HCT116 (cell line): ENCODE data around the gene GLRA3. TPM values are rescaled to one million over a fixed set of nuclear protein-coding genes. Genes with fewer than 3 reads are reported as not detected.

Source experiments
- ATAC-seq: fragments of 200-7000 bp; cut with Tn5 transposase; 2 replicates; pipeline ENCODE4 v1.9.1; 2020; ENCODE audit warnings: mild to moderate bottlenecking, moderate library complexity
- BruUV-seq: library from RNA; stranded (reverse); fragments of 400-500 nt; replicated peaks from 2 replicates; lab custom pipeline; 2021; lab: Mats Ljungman, UMichigan
- CTCF ChIA-PET: fragments of 300-600 bp; sonication (Branson Sonifier 250); formaldehyde crosslinking; loops from one replicate; lab custom pipeline; 2021; ENCODE audit warnings: antibody characterized with exemption; lab: Charles Lee
- POLR2A ChIA-PET: fragments of 300-600, 350-600 bp; sonication (Branson Sonifier 250); formaldehyde crosslinking; loops from one replicate; lab custom pipeline; 2021; ENCODE audit warnings: antibody characterized with exemption; lab: Charles Lee
- RAD21 ChIA-PET, 2 experiments: fragments of 300-600 bp; sonication (Branson Sonifier 250); formaldehyde crosslinking; loops; one replicate each; lab custom pipeline; 2023; ENCODE audit warnings: low total read pairs in 2 of 2; ENCODE audit not compliant: uncharacterized antibody in 2 of 2, unreplicated experiment in 2 of 2, low non-redundant PET in 1 of 2; lab: Charles Lee
- DNase-seq: peaks from one replicate; pipeline ENCODE4 v3.0.0-alpha.2; 2010; ENCODE audit warnings: low read depth, low spot score
- H2AFZ ChIP-seq: fragments of 200-600 bp; shearing (Covaris generic), sonication (generic); 2 replicates; pipeline ENCODE4 v1.6.1; 2017; ENCODE audit warnings: low read depth, mixed run types, mixed read lengths, antibody characterized with exemption, low read length; ENCODE audit not compliant: poor library complexity, severe bottlenecking
- H3K27ac ChIP-seq: 2 replicates; pipeline ENCODE4 v1.5.1; 2012; ENCODE audit warnings: low read depth, low read length
- H3K27me3 ChIP-seq: fragments of 200-600 bp; sonication (generic); 2 replicates; pipeline ENCODE4 v1.6.1; 2016; ENCODE audit warnings: mixed run types, low read length, mixed read lengths; ENCODE audit not compliant: insufficient read depth
- H3K36me3 ChIP-seq, 2 experiments: fragments of 200-500 bp in 1 of 2; fragments of 200-600 bp in 1 of 2; sonication (Bioruptor generic) in 1 of 2; sonication (generic) in 1 of 2; 2 replicates each; pipeline versions ENCODE4 v1.5.1 to v1.6.1; 2014 to 2016; ENCODE audit warnings: low read length in 2 of 2, inconsistent platforms in 1 of 2, mixed read lengths in 1 of 2, mixed run types in 1 of 2; ENCODE audit not compliant: insufficient read depth in 2 of 2, control insufficient read depth in 1 of 2
- H3K4me1 ChIP-seq, 2 experiments: fragments of 200-600 bp in 1 of 2; sonication (generic) in 1 of 2; 2 replicates each; pipeline versions ENCODE4 v1.5.1 to v1.6.1; 2012 to 2017; ENCODE audit warnings: low read length in 2 of 2, inconsistent platforms in 1 of 2, mild to moderate bottlenecking in 1 of 2, mixed read lengths in 1 of 2, mixed run types in 1 of 2, moderate library complexity in 1 of 2; ENCODE audit not compliant: insufficient read depth in 2 of 2, control insufficient read depth in 1 of 2
- H3K4me2 ChIP-seq: fragments of 200-600 bp; sonication (generic); 2 replicates; pipeline ENCODE4 v1.6.1; 2017; ENCODE audit warnings: mixed run types, low read length, mixed read lengths
- H3K4me3 ChIP-seq, 2 experiments: fragments of 200-600 bp in 1 of 2; sonication (generic) in 1 of 2; replicated peaks in 1 of 2; 2 replicates each; pipeline ENCODE4 v1.5.1; 2011 to 2016; ENCODE audit warnings: low read length in 2 of 2, control low read depth in 1 of 2, low read depth in 1 of 2, mild to moderate bottlenecking in 1 of 2, mixed read lengths in 1 of 2, mixed run types in 1 of 2
- H3K79me2 ChIP-seq: fragments of 200-600 bp; sonication (generic); 2 replicates; pipeline ENCODE4 v1.6.1; 2017; ENCODE audit warnings: mild to moderate bottlenecking, mixed run types, low read length, moderate library complexity, mixed read lengths; ENCODE audit not compliant: insufficient read depth
- H3K9ac ChIP-seq: fragments of 200-600 bp; sonication (generic); 2 replicates; pipeline ENCODE4 v1.6.1; 2016; ENCODE audit warnings: low read length, mixed read lengths
- H3K9me2 ChIP-seq: fragments of 200-600 bp; sonication (generic), shearing (Covaris generic); 2 replicates; pipeline ENCODE4 v1.6.1; 2017; ENCODE audit warnings: mixed run types, mild to moderate bottlenecking, moderate library complexity; ENCODE audit not compliant: insufficient read depth
- H3K9me3 ChIP-seq, 2 experiments: fragments of 200-500 bp in 1 of 2; fragments of 200-600 bp in 1 of 2; sonication (Bioruptor generic) in 1 of 2; sonication (generic) in 1 of 2; 2 replicates each; pipeline ENCODE4 v1.6.1; 2014 to 2017; ENCODE audit warnings: low read length in 2 of 2, mixed read lengths in 2 of 2, inconsistent platforms in 1 of 2, low read depth in 1 of 2, mild to moderate bottlenecking in 1 of 2, mixed run types in 1 of 2, moderate library complexity in 1 of 2; ENCODE audit not compliant: control insufficient read depth in 1 of 2, insufficient read depth in 1 of 2
- H4K20me1 ChIP-seq: fragments of 200-600 bp; sonication (generic), shearing (Covaris generic); 2 replicates; pipeline ENCODE4 v1.6.1; 2017; ENCODE audit warnings: mixed run types, mild to moderate bottlenecking, moderate library complexity; ENCODE audit not compliant: insufficient read depth
- ATF3 ChIP-seq: IDR thresholded peaks from 2 replicates; pipeline ENCODE4 v1.6.1; 2012
- CBX3 ChIP-seq: IDR thresholded peaks from 2 replicates; pipeline ENCODE4 v1.6.1; 2012; ENCODE audit warnings: low read depth
- CEBPB ChIP-seq: IDR thresholded peaks from 2 replicates; pipeline ENCODE4 v1.6.1; 2012; ENCODE audit warnings: low read depth
- CTCF ChIP-seq, 3 experiments: fragments of 200-600 bp in 1 of 3; sonication (generic) in 1 of 3; IDR thresholded peaks in 2 of 3; conservative IDR thresholded peaks in 1 of 3; 2 replicates each; pipeline ENCODE4 v1.5.1; 2012 to 2017; ENCODE audit warnings: low read depth in 2 of 3, low read length in 2 of 3, antibody characterized with exemption in 1 of 3, borderline replicate concordance in 1 of 3, control low read depth in 1 of 3, mild to moderate bottlenecking in 1 of 3, mixed read lengths in 1 of 3, mixed run types in 1 of 3, moderate library complexity in 1 of 3; ENCODE audit not compliant: insufficient read depth in 1 of 3
- EGR1 ChIP-seq: IDR thresholded peaks from 2 replicates; pipeline ENCODE4 v1.6.1; 2012; ENCODE audit warnings: low read depth
- ELF1 ChIP-seq: IDR thresholded peaks from 2 replicates; pipeline ENCODE4 v1.6.1; 2012; ENCODE audit warnings: low read depth, borderline replicate concordance
- FOSL1 ChIP-seq: IDR thresholded peaks from 2 replicates; pipeline ENCODE4 v1.6.1; 2012; ENCODE audit warnings: low read depth
- MAX ChIP-seq: IDR thresholded peaks from 2 replicates; pipeline ENCODE4 v1.6.1; 2012
- POLR2AphosphoS5 ChIP-seq: IDR thresholded peaks from 2 replicates; pipeline ENCODE4 v1.6.1; 2011; ENCODE audit warnings: mild to moderate bottlenecking, low read depth, low read length, moderate library complexity
- RAD21 ChIP-seq: IDR thresholded peaks from 2 replicates; pipeline ENCODE4 v1.6.1; 2012; ENCODE audit warnings: low read depth, mild to moderate bottlenecking
- REST ChIP-seq: IDR thresholded peaks from 2 replicates; pipeline ENCODE4 v1.6.1; 2012; ENCODE audit warnings: low read depth
- SP1 ChIP-seq: IDR thresholded peaks from 2 replicates; pipeline ENCODE4 v1.6.1; 2012; ENCODE audit warnings: low read depth
- SRF ChIP-seq: IDR thresholded peaks from 2 replicates; pipeline ENCODE4 v1.6.1; 2012; ENCODE audit warnings: low read depth
- YY1 ChIP-seq: IDR thresholded peaks from 2 replicates; pipeline ENCODE4 v1.6.1; 2011; ENCODE audit warnings: low read length, low read depth, moderate library complexity, mild to moderate bottlenecking; ENCODE audit not compliant: insufficient replicate concordance; ENCODE audit errors: extremely low read depth
- ZFX ChIP-seq: fragments of 450-650 bp; IDR thresholded peaks from 2 replicates; pipeline ENCODE4 v1.6.1; 2017
- ZNF274 ChIP-seq: fragments of 200-500 bp; sonication (Bioruptor generic); IDR thresholded peaks from 2 replicates; pipeline ENCODE4 v1.6.1; 2014; ENCODE audit warnings: mild to moderate bottlenecking, low read depth, low read length, inconsistent platforms
- intact Hi-C: fragments of 100-400 bp; cut with micrococcal nuclease; formaldehyde crosslinking; loops from 2 replicates; pipeline ENCODE4 v1.10.0; 2022
- total RNA-seq: library from RNA; stranded (reverse); gene quantifications from one replicate; pipeline ENCODE4 v1.2.1, GENCODE V29; 2021; ENCODE audit not compliant: unreplicated experiment

The GLRA3 gene
- total RNA-seq, 1 experiment from 2014 or later = not detected

- no peak overlapping the region for H3K9ac ChIP-seq
- no peak overlapping the region for H3K4me3 ChIP-seq
- no peak overlapping the region for H2AFZ ChIP-seq
- no peak overlapping the region for H3K27ac ChIP-seq
- H4K20me1 ChIP-seq = no peaks in the 10 kb centered on the region
- intact Hi-C loops = no loop called here
- ATAC-seq (no peak), DNase-seq (no peak)
- no peaks in the 10 kb centered on the region for H3K36me3 ChIP-seq
- H3K9me2 ChIP-seq = no peaks in the 10 kb centered on the region
- TF ChIP-seq YY1 (no peak), CEBPB (no peak), POLR2AphosphoS5 (no peak), ZFX (no peak), CBX3 (no peak), FOSL1 (no peak), MAX (no peak), REST (no peak), ATF3 (no peak), SRF (no peak), SP1 (no peak), ELF1 (no peak), ZNF274 (no peak), RAD21 (no peak), EGR1 (no peak), CTCF (IDR thresholded peaks at IDR 0.05 in 2 of 3, conservative IDR thresholded peaks at IDR 0.05 in 1 of 3; ENCODE audit: borderline replicate concordance in 1 of 3, insufficient read depth in 1 of 3, low read depth in 2 of 3, low read length in 2 of 3) (no peak)
- no peak overlapping the region for H3K4me2 ChIP-seq
- no peaks in the 10 kb centered on the region for H3K9me3 ChIP-seq
- ChIA-PET POLR2A (no interaction called here), RAD21 (no interaction called here), CTCF (no interaction called here)
- no TSS peak for BruUV-seq
- H3K4me1 ChIP-seq = no peaks in the 10 kb centered on the region
- H3K79me2 ChIP-seq = no peaks in the 10 kb centered on the region
- H3K27me3 ChIP-seq = no peaks in the 10 kb centered on the region
Measured at GRCh38 chr4:174855050-174855449, 26.0 kb upstream of the GLRA3 start.
